Right lobe of liver (tissue), 4 donors: ENCODE measurements around the gene LSP1.

ENCODE experiments used
- POLR2A ChIP-seq: fragments of 450-650 bp; IDR thresholded peaks from one replicate; pipeline ENCODE4 v1.6.1; 2017; ENCODE audit warnings: antibody characterized with exemption, mild to moderate bottlenecking
- TF ChIP-seq, protein P1 (sequence below), 4 donors: fragments of 200-600 bp in 3 of 4; fragments of 450-650 bp in 1 of 4; IDR thresholded peaks; one replicate each; pipeline versions ENCODE4 v1.5.1 to v1.8.0; 2016 to 2022; ENCODE audit warnings: antibody characterized with exemption in 4 of 4, mild to moderate bottlenecking in 2 of 4
- donor health status: DM: no; HTN: no; CAD: no.
- donor health status: DM: no; HTN: no; CAD: no.
- donor health status: DM: no; HTN: yes; CAD: no.

DNA sequence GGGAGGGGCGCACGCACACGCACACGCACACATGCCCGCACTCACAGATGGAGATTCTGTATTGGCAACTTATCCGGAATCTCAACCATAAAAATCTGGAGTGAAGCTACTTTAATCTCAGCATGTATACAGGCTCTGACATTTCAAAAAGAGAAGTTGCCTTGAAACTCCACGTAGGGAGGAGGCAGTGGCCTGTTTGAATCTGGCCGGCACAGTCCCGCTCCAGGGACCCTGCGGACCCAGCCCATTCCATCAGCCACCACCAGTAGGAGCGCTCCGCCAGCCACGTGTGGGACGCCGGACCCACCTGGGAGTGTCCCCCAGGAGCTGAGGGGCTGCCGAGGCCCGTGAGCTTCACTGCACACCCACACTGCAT is 20.0 kb upstream of the LSP1 start:
- TF ChIP-seq, protein P1, sequence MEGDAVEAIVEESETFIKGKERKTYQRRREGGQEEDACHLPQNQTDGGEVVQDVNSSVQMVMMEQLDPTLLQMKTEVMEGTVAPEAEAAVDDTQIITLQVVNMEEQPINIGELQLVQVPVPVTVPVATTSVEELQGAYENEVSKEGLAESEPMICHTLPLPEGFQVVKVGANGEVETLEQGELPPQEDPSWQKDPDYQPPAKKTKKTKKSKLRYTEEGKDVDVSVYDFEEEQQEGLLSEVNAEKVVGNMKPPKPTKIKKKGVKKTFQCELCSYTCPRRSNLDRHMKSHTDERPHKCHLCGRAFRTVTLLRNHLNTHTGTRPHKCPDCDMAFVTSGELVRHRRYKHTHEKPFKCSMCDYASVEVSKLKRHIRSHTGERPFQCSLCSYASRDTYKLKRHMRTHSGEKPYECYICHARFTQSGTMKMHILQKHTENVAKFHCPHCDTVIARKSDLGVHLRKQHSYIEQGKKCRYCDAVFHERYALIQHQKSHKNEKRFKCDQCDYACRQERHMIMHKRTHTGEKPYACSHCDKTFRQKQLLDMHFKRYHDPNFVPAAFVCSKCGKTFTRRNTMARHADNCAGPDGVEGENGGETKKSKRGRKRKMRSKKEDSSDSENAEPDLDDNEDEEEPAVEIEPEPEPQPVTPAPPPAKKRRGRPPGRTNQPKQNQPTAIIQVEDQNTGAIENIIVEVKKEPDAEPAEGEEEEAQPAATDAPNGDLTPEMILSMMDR (IDR thresholded peaks at IDR 0.05), result no peak
- no peak for TF ChIP-seq POLR2A
